Measurements from ENCODE around the gene SLC30A9. TPM values are rescaled to one million over a fixed set of nuclear protein-coding genes. Genes with fewer than 3 reads are reported as not detected.

The SLC30A9 gene
- total RNA-seq, 1 donor from 2014 or later: 51.5 TPM

GRCh38 chr4:42122237-42122636 is 131.9 kb downstream of the SLC30A9 start:
- Mint-ChIP-seq H3K27ac (ENCODE audit: unreplicated experiment) (no peak overlapping the region), H3K4me1 (ENCODE audit: unreplicated experiment) (no peaks in the 10 kb centered on the region), H3K9me3 (ENCODE audit: unreplicated experiment) (no peaks in the 10 kb centered on the region), H3K27me3 (ENCODE audit: unreplicated experiment) (peaks cover 37% of the 10 kb centered on the region), H3K36me3 (ENCODE audit: unreplicated experiment) (no peaks in the 10 kb centered on the region), H3K4me3 (ENCODE audit: unreplicated experiment) (no peak overlapping the region)
- no peak for TF ChIP-seq CTCF (IDR thresholded peaks at IDR 0.05)
- DNase-seq (ENCODE audit: extremely low spot score, unreplicated experiment): no peak

GRCh38 chr4:42123071-42123644 is 132.8 kb downstream of the SLC30A9 start:
- no peaks in the 10 kb centered on the region for H3K9me3 Mint-ChIP-seq (ENCODE audit: unreplicated experiment)
- no peak for DNase-seq (ENCODE audit: extremely low spot score, unreplicated experiment)
- no peak overlapping the region for H3K27ac Mint-ChIP-seq (ENCODE audit: unreplicated experiment)
- TF ChIP-seq CTCF (IDR thresholded peaks at IDR 0.05): no peak
- no peak overlapping the region for H3K4me3 Mint-ChIP-seq (ENCODE audit: unreplicated experiment)
- H3K36me3 Mint-ChIP-seq (ENCODE audit: unreplicated experiment): no peaks in the 10 kb centered on the region
- no peaks in the 10 kb centered on the region for H3K4me1 Mint-ChIP-seq (ENCODE audit: unreplicated experiment)
- H3K27me3 Mint-ChIP-seq (ENCODE audit: unreplicated experiment): peaks cover 37% of the 10 kb centered on the region

- Mint-ChIP-seq H3K9me3 (ENCODE audit: unreplicated experiment) (no peaks in the 10 kb centered on the region), H3K27me3 (ENCODE audit: unreplicated experiment) (peaks cover 2% of the 10 kb centered on the region), H3K4me3 (ENCODE audit: unreplicated experiment) (no peak overlapping the region), H3K27ac (ENCODE audit: unreplicated experiment) (no peak overlapping the region), H3K4me1 (ENCODE audit: unreplicated experiment) (no peaks in the 10 kb centered on the region), H3K36me3 (ENCODE audit: unreplicated experiment) (no peaks in the 10 kb centered on the region)
- TF ChIP-seq CTCF (IDR thresholded peaks at IDR 0.05): no peak
- DNase-seq (ENCODE audit: extremely low spot score, unreplicated experiment): no peak
Measured at GRCh38 chr4:42132099-42132498, 141.8 kb downstream of the SLC30A9 start.

- H3K4me3 Mint-ChIP-seq (ENCODE audit: unreplicated experiment): no peak overlapping the region
- DNase-seq (ENCODE audit: extremely low spot score, unreplicated experiment): no peak
- H3K36me3 Mint-ChIP-seq (ENCODE audit: unreplicated experiment): no peaks in the 10 kb centered on the region
- H3K27me3 Mint-ChIP-seq (ENCODE audit: unreplicated experiment): peaks cover 7% of the 10 kb centered on the region
- H3K9me3 Mint-ChIP-seq (ENCODE audit: unreplicated experiment): no peaks in the 10 kb centered on the region
- H3K4me1 Mint-ChIP-seq (ENCODE audit: unreplicated experiment): no peaks in the 10 kb centered on the region
- TF ChIP-seq CTCF (IDR thresholded peaks at IDR 0.05): no peak
- H3K27ac Mint-ChIP-seq (ENCODE audit: unreplicated experiment): no peak overlapping the region
Measured at GRCh38 chr4:42133006-42133405, 142.7 kb downstream of the SLC30A9 start.

- Mint-ChIP-seq H3K27me3 (ENCODE audit: unreplicated experiment) (peaks cover 14% of the 10 kb centered on the region), H3K9me3 (ENCODE audit: unreplicated experiment) (no peaks in the 10 kb centered on the region), H3K27ac (ENCODE audit: unreplicated experiment) (no peak overlapping the region), H3K36me3 (ENCODE audit: unreplicated experiment) (no peaks in the 10 kb centered on the region), H3K4me1 (ENCODE audit: unreplicated experiment) (no peaks in the 10 kb centered on the region), H3K4me3 (ENCODE audit: unreplicated experiment) (no peak overlapping the region)
- TF ChIP-seq CTCF (IDR thresholded peaks at IDR 0.05): no peak
- no peak for DNase-seq (ENCODE audit: extremely low spot score, unreplicated experiment)
Measured at GRCh38 chr4:42136371-42136770, 146.0 kb downstream of the SLC30A9 start.

Other genes with a start within 250 kb of the SLC30A9 start
- not detected in 2 replicates for gene PHOX2B, start 241.8 kb upstream of the SLC30A9 start, total RNA-seq
- 54.8 and 59.1 TPM in 2 replicates for gene TMEM33, start 55.1 kb upstream of the SLC30A9 start, total RNA-seq
- not detected in 2 replicates for gene DCAF4L1, start 8.8 kb upstream of the SLC30A9 start, total RNA-seq
- not detected in 2 replicates for gene BEND4, start 162.1 kb downstream of the SLC30A9 start, total RNA-seq